HG03159 (cell line): ENCODE measurements around the gene DNAJC13.

Source experiments
- ATAC-seq: cut with Tn5 transposase; IDR thresholded peaks from one replicate; pipeline ENCODE4 v1.9.1; 2021; ENCODE audit warnings: mild to moderate bottlenecking, moderate library complexity; ENCODE audit not compliant: unreplicated experiment

Gene DNAJC13

DNA sequence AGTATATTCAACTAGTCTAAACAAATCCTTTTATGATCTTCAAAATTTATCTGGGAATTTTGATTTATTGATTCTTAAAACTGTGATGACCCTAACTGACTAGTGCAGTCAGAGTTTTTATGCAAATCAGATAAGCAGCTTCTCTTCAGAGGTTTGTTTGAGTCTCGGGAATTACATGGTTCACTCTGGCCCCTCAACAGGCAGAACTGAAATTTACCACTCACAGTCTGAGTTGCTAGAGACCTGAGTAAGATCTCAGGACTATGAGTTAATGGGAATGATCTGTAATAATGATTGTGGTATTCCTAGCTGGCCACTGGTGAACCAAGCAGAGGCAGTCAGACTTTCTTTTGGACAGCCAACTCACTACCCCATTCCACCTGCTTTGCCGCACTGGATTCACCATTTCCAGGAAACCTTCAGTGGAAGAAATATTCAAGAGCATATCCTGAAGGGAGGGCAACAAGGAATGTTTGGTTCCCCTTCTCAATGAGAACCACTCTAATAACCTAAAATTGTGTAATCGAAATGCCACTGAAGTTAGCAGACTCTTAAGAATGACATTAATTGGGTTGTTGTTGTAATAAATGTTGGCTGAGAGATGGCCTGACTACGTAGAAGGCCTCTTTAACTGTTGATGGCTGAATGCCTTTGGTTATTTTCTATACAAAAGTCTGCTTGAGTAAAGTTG lies 11.5 kb upstream of the DNAJC13 start:
- no peak for ATAC-seq

DNA sequence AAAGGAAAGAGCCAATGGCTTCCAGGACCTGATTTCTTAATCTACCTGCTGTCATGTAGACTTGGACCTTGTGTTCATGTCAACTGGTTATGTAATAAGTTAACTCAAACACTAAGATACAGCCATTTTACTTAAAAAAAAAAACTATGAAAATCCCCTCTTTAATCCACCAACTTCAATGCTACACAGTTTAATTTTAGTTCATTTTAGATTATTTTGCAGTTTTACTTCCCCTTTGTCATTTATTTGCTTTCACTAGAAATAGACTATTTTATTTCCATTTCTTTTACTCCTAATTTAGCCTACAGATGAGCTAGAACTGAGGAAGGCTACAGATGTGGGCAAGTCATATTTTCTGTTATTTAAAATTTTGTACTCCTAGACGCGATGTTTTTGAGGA lies 10.7 kb upstream of the DNAJC13 start:
- no peak for ATAC-seq

DNA sequence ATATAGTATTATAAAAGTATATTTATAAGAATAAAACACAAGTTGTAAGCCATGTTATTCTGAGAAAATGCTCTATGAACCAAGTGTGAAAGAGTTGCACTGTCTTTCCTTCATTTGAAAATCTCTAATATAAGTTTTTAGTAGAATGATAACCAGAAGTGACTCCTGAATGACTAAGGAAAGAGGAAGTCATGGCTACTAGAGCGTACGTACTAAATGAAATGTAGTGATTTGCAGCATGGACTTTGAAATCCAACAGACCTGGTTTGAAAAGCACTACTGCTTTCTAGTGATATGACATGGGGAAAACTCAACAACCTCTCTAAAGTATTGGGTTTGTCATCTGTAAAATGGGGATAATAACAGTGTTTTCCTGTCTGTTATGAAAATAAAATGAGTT lies 10.3 kb upstream of the DNAJC13 start:
- no peak for ATAC-seq

DNA sequence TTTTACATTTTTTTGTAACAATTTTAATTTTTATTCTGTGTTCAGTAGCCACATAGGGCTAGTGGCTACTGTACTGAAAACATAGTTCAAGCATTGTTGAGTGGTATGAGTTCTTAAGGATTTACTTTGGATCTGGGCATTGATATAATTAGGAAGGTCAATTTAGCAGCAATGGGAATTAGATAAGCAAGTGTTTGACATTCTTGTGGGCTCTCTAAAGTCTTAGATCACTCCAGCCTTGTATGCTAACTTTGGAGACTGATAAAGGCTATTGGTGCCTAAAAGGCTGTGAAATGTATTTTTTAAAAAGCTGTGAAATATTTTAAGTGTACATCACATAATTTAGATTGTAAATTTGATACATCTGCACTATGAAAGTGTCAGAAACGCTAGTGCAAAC lies 2.5 kb upstream of the DNAJC13 start:
- ATAC-seq: no peak

DNA sequence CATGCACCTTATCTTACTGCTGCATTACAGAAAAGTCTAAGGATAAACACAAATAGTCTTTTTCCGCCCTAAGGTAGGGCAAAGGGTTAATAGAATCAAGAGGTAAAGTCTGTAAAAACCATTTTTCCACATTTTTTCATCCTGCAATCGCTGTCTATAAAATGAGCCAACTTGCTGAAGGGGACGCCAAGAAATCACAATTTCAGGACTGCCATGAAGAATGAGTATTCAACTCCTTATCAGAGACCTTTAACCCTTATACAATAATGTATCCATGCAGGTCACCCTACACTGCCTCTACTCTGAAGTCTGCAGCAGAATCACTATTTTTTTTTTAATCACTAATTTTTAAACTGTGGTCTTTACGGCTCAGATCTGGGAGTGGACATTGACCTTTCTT lies 1.1 kb upstream of the DNAJC13 start:
- ATAC-seq: no peak

DNA sequence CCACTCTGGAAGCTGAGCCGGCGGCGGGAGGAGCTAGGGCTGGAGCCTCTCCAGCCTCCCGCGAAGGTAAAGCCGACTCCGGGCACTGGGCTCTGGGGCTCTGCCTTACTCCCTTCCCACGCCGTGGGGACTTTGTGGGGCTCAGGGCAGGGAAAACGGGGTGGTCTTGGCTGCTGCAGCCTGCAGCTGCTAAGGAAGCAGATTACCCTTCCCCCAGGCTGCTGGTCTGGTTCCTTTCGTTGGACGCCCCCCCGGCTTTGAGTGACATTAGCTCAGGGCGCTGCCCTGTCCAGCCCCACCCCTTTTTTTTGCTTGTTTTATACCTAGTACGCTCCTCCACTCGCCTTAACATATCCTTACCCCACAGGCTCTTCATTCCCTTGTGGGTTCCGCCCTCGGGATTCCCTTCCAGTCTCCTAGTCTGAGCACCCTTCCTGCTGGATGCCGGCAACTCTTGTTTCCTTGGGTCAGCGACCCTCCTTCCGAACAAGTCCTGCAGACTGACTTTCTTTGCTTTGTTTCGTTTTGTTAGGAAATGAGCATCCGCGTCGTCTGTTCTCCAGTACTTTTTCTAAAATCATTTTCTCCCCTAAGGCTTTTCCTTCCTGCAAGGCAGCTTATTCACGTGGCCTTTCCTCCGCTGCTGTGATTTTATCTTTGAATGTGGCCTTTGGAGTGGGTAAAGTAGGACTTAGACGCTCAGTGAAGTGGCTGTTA lies 551 bp downstream of the DNAJC13 start:
- peak; percentile 51 for ATAC-seq

DNA sequence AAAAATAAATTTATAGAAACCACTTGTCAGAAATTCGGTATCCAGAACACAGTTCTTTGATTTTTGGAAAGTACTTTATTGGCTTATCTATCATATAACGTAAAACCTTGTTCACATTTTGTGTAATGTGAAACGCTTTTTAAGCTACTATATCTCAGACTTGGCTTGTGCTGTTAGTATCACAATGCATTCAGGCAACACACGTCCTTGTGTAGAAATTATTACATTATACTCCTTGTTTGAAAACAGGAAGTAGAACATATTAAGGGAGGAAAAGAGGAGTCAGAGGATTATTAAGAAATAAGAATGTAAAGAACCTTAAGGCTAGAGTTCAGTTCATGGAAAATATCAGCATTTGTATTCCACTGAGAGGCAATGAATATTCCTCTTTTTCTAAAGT lies 1.6 kb downstream of the DNAJC13 start:
- no peak for ATAC-seq

DNA sequence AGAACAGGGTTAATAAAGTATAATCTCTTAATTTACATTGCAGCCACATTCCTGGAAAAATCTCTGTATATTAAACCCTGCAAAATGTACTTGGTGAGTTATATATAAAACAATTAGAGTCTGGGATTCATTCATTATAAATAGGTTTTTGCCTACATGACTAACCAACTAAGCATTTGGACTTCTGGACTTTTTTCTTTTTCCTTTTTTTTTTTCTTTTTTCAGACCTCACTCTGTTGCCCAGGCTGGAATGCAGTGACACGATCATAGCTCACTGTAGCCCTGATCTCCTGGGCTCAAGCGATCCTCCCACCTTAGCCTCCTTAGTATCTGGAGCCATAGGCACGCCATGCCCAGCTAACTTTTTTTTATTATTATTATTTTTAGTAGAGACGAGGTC lies 4.5 kb downstream of the DNAJC13 start:
- ATAC-seq: no peak

DNA sequence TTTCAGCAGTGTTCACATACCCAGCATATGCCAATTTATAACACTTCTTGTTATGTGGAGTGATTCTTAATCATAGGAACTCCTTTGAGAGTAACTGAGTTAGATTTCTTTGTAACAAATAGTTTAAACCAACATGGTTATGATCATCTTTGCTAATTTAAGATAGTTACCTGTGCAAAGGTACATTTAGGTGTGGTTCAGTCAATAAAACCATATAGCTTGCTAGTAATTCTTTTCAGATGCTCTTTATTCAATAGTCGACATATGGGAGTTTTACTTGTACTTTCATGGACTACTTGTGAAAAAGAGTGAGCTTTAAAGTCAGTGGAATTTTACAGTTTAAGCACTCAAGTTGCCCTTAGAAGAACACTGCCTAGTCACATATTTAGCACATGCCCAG lies 5.2 kb downstream of the DNAJC13 start:
- ATAC-seq: no peak

DNA sequence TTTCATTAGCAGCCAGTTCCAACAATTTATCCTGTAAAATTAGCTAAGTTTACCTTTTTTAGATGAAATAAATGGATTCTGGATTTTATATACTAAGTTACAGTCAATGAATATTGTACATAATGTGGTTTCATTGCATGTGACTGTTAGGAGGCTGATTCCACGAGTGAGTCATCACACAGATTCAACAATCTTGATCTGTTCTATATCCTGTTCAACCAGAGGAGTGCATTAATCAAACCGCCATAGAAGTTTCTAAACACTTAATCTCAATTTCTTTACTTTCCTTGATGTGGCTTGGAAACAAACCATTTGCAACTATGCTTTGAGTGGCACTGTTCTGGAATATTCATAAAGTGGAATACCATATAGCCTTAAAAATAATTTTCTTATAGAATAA lies 15.3 kb downstream of the DNAJC13 start:
- no peak for ATAC-seq

DNA sequence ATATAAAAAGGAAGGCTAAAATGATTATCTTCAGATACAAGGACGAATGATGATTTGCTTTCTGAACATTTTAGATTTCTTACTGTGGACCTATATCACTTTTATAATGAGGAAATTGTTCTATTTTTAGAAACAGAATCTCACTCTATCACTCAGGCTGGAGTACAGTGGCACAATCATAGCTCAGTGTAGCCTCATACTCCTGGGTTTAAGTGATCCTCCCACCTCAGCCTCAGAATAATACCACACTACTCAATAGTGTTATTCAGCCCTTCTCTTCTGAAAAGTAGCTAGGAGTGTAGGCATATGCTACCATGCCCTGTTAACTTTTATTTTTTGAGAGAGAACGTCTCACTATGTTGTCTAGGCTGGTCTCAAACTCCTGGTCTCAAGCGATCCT lies 15.8 kb downstream of the DNAJC13 start:
- no peak for ATAC-seq

DNA sequence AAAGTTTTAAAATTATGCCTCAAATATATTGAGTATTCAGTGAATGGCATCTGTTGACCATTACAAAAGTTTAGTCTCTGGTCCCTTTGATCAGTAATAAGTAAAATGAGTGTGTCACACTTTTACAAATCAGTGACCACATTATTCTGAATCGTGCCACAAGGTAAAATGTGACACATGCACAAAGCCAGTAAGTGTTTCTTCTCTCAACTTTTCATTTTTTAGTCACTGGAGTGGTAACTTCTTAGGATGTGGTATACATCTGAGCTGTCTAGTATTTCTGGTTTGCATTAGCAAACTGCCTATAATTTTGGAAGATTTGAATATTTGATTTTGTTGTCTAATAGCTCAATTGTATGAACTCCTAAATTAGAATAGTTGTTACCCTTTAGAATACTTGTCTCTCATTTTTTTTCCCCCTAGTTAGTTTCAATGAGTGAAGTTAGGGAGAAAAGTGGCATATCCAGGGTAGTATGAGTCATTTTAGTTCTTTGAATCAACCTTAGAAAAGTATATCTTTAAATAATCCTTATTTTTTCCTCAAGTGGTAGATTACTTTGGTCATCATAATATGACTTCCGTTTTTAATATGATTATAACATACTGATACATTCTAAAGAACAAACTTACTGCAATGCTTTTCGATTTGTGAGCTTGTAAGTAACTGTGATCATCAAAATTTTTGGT lies 18.1 kb downstream of the DNAJC13 start:
- no peak for ATAC-seq

DNA sequence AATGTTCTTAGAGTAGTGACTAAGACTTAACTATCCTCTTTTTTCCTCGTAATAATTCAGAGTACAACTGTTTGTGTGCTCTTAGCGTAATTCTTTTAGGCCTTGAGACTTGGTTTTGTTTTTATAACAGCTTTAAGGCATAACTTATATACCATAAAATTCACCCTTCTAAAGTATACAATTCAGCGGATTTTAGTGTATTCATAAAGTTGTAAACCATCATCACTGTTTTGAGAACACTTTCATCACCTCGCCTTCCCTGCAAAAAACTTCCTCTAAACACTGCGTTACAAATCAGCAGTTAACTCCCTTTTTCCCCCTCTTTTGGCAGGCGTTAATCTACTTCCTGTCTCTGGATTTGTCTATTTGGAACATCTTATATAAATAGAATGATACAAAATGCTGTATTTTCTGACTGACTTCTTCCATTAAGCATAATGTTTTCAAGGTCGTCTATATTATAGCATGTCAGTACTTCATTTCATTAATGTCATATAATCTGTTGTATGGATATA lies 18.7 kb downstream of the DNAJC13 start:
- no peak for ATAC-seq

DNA sequence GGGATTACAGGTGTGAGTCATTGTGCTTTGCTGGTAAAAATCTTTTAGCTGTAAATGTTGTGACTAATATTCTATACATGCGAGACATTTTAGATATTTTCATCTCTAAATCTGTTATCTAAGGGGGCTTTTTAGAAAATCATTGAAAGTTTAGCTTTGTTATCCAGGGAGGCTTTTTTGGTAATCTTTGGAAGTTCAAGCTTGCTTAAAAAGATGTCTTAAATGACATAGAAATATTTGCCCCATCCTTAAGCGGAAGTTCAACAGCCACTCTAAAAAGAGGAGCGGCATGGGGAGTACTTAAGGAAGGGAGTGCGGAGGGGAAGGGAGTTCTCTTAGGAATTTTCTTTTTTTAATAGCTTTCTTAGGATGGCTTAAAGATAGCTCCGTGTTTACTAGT lies 26.1 kb downstream of the DNAJC13 start:
- no peak for ATAC-seq

DNA sequence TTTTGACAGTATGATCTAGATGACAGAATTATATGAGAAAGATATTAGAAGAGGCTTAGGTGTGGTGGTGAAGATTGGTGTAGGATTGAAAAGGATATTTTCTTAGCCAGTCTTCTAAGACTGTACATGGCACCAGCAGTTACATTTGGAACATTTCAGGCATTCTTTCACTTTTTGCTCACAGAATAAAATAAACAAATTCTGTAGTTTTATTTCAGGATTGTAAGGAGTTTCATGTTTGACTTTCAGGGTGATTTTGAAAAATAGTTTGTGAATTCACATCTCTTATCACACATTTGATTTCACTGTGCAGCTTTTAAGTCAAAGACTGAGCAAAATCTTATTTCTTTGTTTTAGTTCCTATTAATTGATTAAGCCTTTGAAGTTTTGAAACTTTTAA lies 27.1 kb downstream of the DNAJC13 start:
- no peak for ATAC-seq

DNA sequence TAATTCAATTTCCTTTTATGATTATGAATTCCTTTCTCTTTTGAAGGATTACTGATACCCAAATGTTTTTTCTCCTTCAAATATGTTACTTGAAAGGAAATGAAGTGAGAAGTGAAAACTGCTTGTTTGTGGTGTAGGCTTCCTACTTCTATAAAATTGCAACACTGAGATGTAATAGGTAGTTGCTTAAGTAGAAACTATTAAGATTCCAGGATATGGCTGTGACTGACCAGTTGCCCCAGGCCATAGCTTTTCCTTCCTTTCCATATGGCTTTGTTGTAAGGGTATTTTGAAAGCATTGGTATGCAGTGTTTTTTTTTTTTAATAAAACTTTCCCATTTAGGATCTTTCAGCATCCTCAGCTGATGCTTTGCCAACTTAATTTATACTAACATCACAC lies 28.5 kb downstream of the DNAJC13 start:
- no peak for ATAC-seq

DNA sequence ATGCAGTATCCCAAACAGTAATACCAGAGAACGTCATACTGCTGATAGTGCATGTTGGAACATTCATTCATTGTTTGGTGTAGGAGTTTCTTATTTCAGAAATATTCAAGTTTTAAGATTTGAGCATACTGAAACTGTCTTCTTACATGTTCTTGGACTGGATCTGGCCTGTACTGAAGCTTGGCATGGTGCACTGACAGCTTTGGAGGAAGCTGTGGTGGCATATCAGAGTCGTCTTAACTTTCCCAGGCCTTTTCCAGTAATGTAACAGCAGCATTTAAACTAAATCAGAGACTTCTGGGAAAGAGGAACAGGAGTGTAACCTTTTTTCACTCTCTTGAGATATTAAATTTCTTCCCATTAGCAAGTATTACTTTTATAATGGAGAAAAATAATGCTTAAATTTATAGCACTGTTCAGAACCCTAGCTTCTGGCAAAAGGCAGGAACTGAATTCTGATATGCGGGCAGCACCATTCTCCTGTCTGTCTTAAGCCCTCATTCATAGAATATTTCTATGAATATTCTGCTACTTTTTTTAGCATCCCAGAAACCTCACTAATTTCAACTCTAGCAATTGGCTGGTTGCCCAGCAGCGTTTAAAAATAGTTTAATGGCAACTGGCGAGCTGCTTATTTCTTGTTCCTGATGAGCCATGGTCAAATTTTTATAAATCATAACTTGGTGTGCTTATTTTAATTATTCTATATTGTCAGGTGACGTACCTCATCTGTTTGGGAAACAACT lies 31.1 kb downstream of the DNAJC13 start:
- ATAC-seq: no peak

DNA sequence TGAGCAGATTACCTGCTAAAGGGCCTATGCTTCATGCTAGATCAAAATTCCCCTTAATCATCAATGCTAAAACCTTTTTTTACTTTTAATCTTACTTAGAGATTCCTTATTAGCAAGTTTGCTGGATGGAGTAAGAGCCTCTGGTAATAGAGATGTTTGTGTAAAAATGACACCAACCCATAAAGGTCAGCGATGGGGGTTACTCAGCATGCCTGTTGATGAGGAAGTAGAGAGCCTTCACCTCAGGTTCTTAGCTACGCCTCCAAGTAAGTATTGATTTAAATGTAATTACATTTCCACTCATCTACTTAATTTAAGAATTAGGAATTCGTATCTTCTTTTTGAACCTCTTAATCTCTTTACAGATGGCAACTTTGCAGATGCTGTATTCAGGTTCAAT lies 38.8 kb downstream of the DNAJC13 start:
- no peak for ATAC-seq

DNA sequence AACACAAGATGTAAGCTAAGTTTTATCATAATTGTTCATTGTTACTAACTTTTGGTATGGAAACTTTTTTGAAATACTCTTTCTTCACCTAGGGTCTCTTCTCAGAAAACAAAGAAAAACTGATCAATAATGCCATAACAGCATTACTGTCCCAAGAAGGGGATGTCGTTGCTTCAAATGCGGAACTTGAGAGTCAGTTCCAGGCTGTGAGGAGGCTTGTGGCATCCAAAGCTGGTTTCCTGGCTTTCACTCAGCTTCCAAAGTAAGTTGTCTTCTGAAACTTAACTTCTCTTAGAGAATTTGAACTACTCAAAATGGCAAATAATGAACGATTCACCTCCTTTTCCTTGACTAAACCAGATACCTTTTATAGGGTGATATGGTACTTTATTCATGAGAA lies 39.3 kb downstream of the DNAJC13 start:
- no peak for ATAC-seq

DNA sequence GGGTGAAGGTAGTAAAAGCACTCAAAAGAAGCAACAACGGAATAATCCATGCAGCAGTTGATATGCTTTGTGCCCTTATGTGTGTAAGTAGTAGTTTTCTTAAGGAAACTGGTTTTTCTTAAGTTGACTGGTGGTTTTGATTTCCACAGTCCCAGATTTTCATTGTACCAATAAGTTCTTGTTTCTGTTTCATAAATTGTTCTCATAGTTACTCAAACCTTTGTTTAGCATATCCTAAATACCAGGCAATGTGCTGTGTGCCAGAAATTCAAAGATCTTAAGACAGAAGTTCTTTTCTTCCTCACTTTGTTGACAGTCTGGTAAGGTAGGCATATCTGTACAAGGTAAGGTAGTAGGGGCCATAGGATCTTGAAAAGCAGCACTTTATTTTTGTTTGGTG lies 40.0 kb downstream of the DNAJC13 start:
- ATAC-seq: no peak

DNA sequence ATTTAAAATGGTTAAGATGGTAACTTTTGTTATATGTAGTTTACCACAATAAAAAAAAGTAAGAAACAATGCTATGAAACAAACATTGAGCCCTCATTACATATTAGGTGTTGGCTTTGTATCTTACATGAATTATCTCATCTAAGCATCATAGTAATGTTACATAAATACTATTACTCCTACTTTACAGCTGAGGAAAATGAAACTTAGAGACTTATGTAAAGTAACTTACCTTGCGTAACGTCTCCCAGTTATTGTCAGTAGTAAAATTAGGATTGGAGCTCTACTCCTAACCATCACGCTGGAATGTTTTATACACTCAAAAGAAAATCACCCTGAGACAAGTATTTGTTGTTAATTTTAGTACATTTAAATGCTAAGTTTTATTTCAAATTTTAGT lies 42.2 kb downstream of the DNAJC13 start:
- ATAC-seq: no peak
